DND-41 (cell line): ENCODE results near the gene NDUFS3.
"Not testable (repeated sequence)": the region's sequence is repeated elsewhere in the genome, so short reads cannot be mapped to it uniquely, and the experiment has no call there.

Source experiments
- ATAC-seq: fragments of 200-7000 bp; cut with Tn5 transposase; 3 replicates; pipeline ENCODE4 v1.9.1; 2021; ENCODE audit warnings: low read depth; ENCODE audit not compliant: insufficient read depth
- DNase-seq: peaks from one replicate; pipeline ENCODE4 v3.0.0-alpha.2; 2020
- H2AFZ ChIP-seq: 2 replicates; pipeline ENCODE4 v1.6.0; 2012; ENCODE audit warnings: low read depth, low read length
- H3K27ac ChIP-seq: 2 replicates; pipeline ENCODE4 v1.5.1; 2012; ENCODE audit warnings: low read length, inconsistent platforms
- H3K27me3 ChIP-seq: fragments of 200-600 bp; sonication (generic); 2 replicates; pipeline ENCODE4 v1.6.0; 2012; ENCODE audit warnings: low read length, mild to moderate bottlenecking, inconsistent platforms; ENCODE audit not compliant: insufficient read depth, poor library complexity
- H3K36me3 ChIP-seq: 2 replicates; pipeline ENCODE4 v1.5.1; 2012; ENCODE audit warnings: low read length, inconsistent platforms; ENCODE audit not compliant: insufficient read depth
- H3K4me1 ChIP-seq: 2 replicates; pipeline ENCODE4 v1.5.1; 2012; ENCODE audit warnings: mild to moderate bottlenecking, low read length; ENCODE audit not compliant: insufficient read depth
- H3K4me2 ChIP-seq: 2 replicates; pipeline ENCODE4 v1.6.0; 2012; ENCODE audit warnings: mild to moderate bottlenecking, moderate library complexity, low read length, inconsistent platforms; ENCODE audit not compliant: insufficient read depth
- H3K4me3 ChIP-seq, 2 experiments: fragments of 200-600 bp in 1 of 2; shearing (Covaris generic) in 1 of 2; 2 replicates each; pipeline ENCODE4 v1.5.1; 2012 to 2016; ENCODE audit warnings: inconsistent platforms in 2 of 2, low read length in 2 of 2, mild to moderate bottlenecking in 2 of 2, low read depth in 1 of 2, moderate library complexity in 1 of 2
- H3K79me2 ChIP-seq: 2 replicates; pipeline ENCODE4 v1.6.0; 2012; ENCODE audit warnings: low read length, inconsistent platforms; ENCODE audit not compliant: insufficient read depth
- H3K9ac ChIP-seq: 2 replicates; pipeline ENCODE4 v1.6.0; 2012; ENCODE audit warnings: low read depth, mild to moderate bottlenecking, inconsistent platforms, low read length, moderate library complexity
- H3K9me3 ChIP-seq: 2 replicates; pipeline ENCODE4 v1.5.1; 2012; ENCODE audit warnings: low read length, moderate library complexity, mild to moderate bottlenecking, inconsistent platforms; ENCODE audit not compliant: insufficient read depth, severe bottlenecking
- H4K20me1 ChIP-seq: 2 replicates; pipeline ENCODE4 v1.6.0; 2012; ENCODE audit warnings: low read length; ENCODE audit not compliant: insufficient read depth
- EZH2 ChIP-seq: IDR thresholded peaks from 3 replicates; pipeline ENCODE4 v1.6.1; 2012; ENCODE audit warnings: borderline replicate concordance, low read depth, mild to moderate bottlenecking, moderate library complexity, low read length, inconsistent platforms; ENCODE audit not compliant: severe bottlenecking
- TF ChIP-seq, protein P1 (sequence below): IDR thresholded peaks from 2 replicates; pipeline ENCODE4 v1.5.1; 2012; ENCODE audit warnings: borderline replicate concordance, low read length, moderate library complexity, mild to moderate bottlenecking; ENCODE audit not compliant: poor library complexity, severe bottlenecking; ENCODE audit errors: extremely low read depth

The NDUFS3 gene

DNA sequence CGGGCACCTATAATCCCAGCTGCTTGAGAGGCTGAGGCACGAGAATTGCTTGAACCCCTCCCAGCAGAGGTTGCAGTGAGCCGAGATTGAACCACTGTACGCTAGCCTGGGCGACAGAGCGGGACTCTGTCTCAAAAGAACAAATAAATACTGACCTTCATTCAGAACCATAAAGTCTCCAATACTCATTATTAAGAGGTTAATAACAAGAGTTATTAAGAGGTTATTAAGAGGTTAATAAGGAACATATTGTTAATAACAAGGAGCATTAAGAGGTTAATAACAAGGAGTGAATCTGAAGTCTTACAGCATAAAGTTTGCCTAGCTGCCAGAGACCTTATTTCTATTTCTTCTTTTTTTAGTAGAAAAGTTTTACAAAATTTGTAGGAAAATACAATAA, 33.6 kb upstream of the NDUFS3 start:
- ATAC-seq (no peak), DNase-seq (no peak)
- no peak overlapping the region for H3K4me3 ChIP-seq
- H3K27ac ChIP-seq = no peak overlapping the region
- no peak overlapping the region for H3K9ac ChIP-seq
- no peaks in the 10 kb centered on the region for H3K9me3 ChIP-seq
- no peak overlapping the region for H2AFZ ChIP-seq
- H3K36me3 ChIP-seq = peaks cover 27% of the 10 kb centered on the region
- H3K4me1 ChIP-seq = peaks cover 13% of the 10 kb centered on the region
- TF ChIP-seq, protein P1, sequence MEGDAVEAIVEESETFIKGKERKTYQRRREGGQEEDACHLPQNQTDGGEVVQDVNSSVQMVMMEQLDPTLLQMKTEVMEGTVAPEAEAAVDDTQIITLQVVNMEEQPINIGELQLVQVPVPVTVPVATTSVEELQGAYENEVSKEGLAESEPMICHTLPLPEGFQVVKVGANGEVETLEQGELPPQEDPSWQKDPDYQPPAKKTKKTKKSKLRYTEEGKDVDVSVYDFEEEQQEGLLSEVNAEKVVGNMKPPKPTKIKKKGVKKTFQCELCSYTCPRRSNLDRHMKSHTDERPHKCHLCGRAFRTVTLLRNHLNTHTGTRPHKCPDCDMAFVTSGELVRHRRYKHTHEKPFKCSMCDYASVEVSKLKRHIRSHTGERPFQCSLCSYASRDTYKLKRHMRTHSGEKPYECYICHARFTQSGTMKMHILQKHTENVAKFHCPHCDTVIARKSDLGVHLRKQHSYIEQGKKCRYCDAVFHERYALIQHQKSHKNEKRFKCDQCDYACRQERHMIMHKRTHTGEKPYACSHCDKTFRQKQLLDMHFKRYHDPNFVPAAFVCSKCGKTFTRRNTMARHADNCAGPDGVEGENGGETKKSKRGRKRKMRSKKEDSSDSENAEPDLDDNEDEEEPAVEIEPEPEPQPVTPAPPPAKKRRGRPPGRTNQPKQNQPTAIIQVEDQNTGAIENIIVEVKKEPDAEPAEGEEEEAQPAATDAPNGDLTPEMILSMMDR = no peak
- TF ChIP-seq EZH2 = no peak
- peaks cover 100% of the 10 kb centered on the region for H3K79me2 ChIP-seq
- H4K20me1 ChIP-seq = peaks cover 85% of the 10 kb centered on the region
- H3K4me2 ChIP-seq = no peak overlapping the region
- H3K27me3 ChIP-seq = no peaks in the 10 kb centered on the region

DNA sequence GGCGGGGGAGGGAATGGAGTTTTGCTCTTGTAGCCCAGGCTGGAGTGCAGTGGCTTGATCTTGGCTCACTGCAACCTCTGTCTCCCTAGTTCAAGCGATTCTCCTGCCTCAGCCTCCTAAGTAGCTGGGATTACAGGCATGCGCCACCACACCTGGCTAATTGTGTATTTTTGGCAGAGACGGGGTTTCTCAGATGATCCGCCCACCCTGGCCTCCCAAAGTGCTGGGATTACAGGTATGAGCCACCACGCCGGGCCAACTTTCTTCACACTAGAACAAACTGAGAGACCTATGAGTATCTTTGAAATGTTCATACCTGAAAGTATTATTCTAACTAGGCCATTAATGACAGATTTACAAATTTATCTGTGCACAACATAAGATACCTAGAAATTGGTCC, 32.6 kb upstream of the NDUFS3 start:
- H3K4me2 ChIP-seq, H2AFZ ChIP-seq, H3K9ac ChIP-seq, H3K4me3 ChIP-seq, H3K27ac ChIP-seq, H3K27me3 ChIP-seq, H3K9me3 ChIP-seq, DNase-seq, ATAC-seq: not testable (repeated sequence)
- H3K4me1 ChIP-seq = peaks cover 23% of the 10 kb centered on the region
- H4K20me1 ChIP-seq = peaks cover 85% of the 10 kb centered on the region
- peaks cover 100% of the 10 kb centered on the region for H3K79me2 ChIP-seq
- peaks cover 29% of the 10 kb centered on the region for H3K36me3 ChIP-seq

DNA sequence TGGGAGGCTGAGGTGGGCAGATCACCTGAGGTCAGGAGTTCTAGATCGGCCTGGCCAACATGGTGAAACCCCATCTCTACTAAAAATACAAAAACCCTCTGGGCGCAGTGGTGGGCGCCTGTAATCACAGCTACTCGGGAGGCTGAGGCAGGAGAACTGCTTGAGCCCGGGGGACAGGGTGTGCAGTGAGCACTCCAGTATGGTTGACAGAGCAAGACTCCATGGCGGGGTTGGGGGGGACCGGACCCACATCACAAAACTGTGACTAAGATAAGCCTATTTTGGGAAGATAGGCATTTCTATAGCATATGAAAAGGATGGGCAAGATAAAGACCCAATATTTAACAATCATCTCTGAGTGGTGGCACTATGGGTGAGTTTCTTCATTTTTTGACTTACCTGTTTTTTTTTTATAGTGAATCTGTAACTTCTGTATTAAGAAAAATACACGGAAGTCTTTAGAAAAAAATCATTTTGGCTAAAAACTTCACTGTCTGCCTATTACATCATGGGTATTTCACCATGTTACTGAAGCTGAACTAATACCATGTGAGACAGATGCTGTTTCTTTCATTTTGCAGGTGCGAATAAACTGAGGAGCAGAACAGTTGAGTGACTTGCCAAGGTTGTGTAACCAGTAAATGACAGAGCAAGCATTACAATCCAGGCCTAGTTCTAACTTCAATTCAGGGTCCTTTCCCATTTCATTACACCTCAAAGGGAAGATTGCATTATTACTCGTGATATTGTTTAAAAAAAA, 28.4 kb upstream of the NDUFS3 start:
- peak overlapping the region in 1 of 2 experiments; percentile 78; a peak in 2 of 4 replicates for H3K4me3 ChIP-seq
- H3K9ac ChIP-seq = peak overlapping the region; percentile 4; the same call in 1 of the 2 replicates
- peaks cover 55% of the 10 kb centered on the region for H4K20me1 ChIP-seq

DNA sequence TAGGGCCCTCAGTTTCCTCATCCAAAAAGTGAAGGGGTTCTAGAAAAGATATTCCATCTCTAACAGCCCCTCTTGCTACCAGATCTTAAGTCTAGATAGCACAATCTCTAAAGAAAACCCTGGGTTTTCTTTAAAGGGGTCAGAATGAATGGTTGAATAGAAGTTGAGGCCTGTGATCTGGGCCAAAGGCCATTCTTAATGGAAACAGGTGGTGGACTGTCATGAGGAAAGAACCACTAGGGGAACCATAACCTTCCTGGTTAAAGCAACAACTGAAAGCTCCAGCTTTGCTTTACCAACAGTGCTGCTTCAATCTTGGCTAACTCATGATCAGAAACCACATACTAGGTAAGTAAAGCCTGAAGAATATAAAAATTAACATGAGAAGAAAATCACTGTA, 27.8 kb upstream of the NDUFS3 start:
- Histone ChIP-seq H3K9ac (peak overlapping the region; percentile 71), H3K4me1 (peaks cover 47% of the 10 kb centered on the region), H3K27me3 (no peaks in the 10 kb centered on the region), H3K36me3 (peaks cover 26% of the 10 kb centered on the region), H2AFZ (no peak overlapping the region), H3K27ac (peak overlapping the region; percentile 6; the same call in 1 of the 2 replicates), H3K4me2 (peak overlapping the region; percentile 87), H3K9me3 (no peaks in the 10 kb centered on the region), H3K4me3 (peak overlapping the region in 1 of 2 experiments; percentile 78; a peak in 3 of 4 replicates), H4K20me1 (peaks cover 54% of the 10 kb centered on the region), H3K79me2 (peaks cover 77% of the 10 kb centered on the region)
- DNase-seq = no peak
- no peak for TF ChIP-seq EZH2
- TF ChIP-seq, protein P1 = peak; percentile 43
- no peak for ATAC-seq

More for the DNA sequence above, 28.4 kb upstream of the NDUFS3 start:
- Histone ChIP-seq H3K36me3 (peaks cover 26% of the 10 kb centered on the region), H3K79me2 (peaks cover 83% of the 10 kb centered on the region), H3K4me1 (peaks cover 47% of the 10 kb centered on the region), H2AFZ (no peak overlapping the region), H3K27ac (peak overlapping the region; percentile 6; the same call in 1 of the 2 replicates), H3K4me2 (peak overlapping the region; percentile 87), H3K27me3 (no peaks in the 10 kb centered on the region), H3K9me3 (no peaks in the 10 kb centered on the region)
- no peak for DNase-seq
- TF ChIP-seq, protein P1 = no peak
- TF ChIP-seq EZH2 = no peak
- ATAC-seq = no peak
